IMR-90 (cell line): Measurements from ENCODE around the gene RPP21. TPM values are rescaled to one million over a fixed set of nuclear protein-coding genes. Genes with fewer than 3 reads are reported as not detected.

Experiments used
- ATAC-seq: fragments of 200-7000 bp; cut with Tn5 transposase; 2 replicates; pipeline ENCODE4 v1.9.1; 2020; ENCODE audit warnings: low read depth, mild to moderate bottlenecking, moderate library complexity
- BruUV-seq: library from RNA; stranded (reverse); fragments of 400-500 nt; replicated peaks from 2 replicates; lab custom pipeline; 2021; lab: Mats Ljungman, UMichigan
- CTCF ChIA-PET: fragments of 300-600 bp; formaldehyde crosslinking; extraction: SDS; loops from one replicate; lab custom pipeline; 2021; ENCODE audit warnings: antibody characterized with exemption; lab: Yijun Ruan, JAX
- POLR2A ChIA-PET: fragments of 300-600 bp; sonication (Branson Sonifier 250); formaldehyde crosslinking; loops from one replicate; lab custom pipeline; 2022; ENCODE audit warnings: antibody characterized with exemption; ENCODE audit not compliant: unreplicated experiment; lab: Charles Lee
- DNase-seq: peaks from one replicate; pipeline ENCODE4 v3.0.0; 2013
- H2AFZ ChIP-seq: replicated peaks from 2 replicates; pipeline ENCODE3; 2013; ENCODE audit warnings: low read length, mild to moderate bottlenecking; ENCODE audit not compliant: poor library complexity
- H2AK5ac ChIP-seq: 2 replicates; pipeline ENCODE4 v1.6.1; 2013; ENCODE audit warnings: low read depth, low read length, inconsistent platforms
- H2AK9ac ChIP-seq: replicated peaks from 2 replicates; pipeline ENCODE3; 2013; ENCODE audit warnings: mild to moderate bottlenecking, low read depth, low read length, moderate library complexity; ENCODE audit not compliant: poor library complexity
- H2BK120ac ChIP-seq: 2 replicates; pipeline ENCODE4 v1.6.1; 2013; ENCODE audit warnings: low read depth, low read length, inconsistent platforms
- H2BK15ac ChIP-seq: 3 replicates; pipeline ENCODE4 v1.6.1; 2013; ENCODE audit warnings: low read depth, low read length, inconsistent platforms
- H2BK20ac ChIP-seq: 2 replicates; pipeline ENCODE4 v1.6.1; 2013; ENCODE audit warnings: low read depth, mild to moderate bottlenecking, inconsistent platforms, low read length, moderate library complexity
- H2BK5ac ChIP-seq: 2 replicates; pipeline ENCODE4 v1.6.1; 2013; ENCODE audit warnings: mild to moderate bottlenecking, low read depth, low read length, inconsistent platforms; ENCODE audit not compliant: poor library complexity, severe bottlenecking
- H3K14ac ChIP-seq: replicated peaks from 2 replicates; pipeline ENCODE4 v1.6.1; 2013; ENCODE audit warnings: low read depth, low read length, inconsistent platforms
- H3K18ac ChIP-seq: 2 replicates; pipeline ENCODE4 v1.6.1; 2013; ENCODE audit warnings: low read depth, low read length, control low read depth
- H3K23ac ChIP-seq: 2 replicates; pipeline ENCODE4 v1.6.1; 2013; ENCODE audit warnings: low read depth, low read length, inconsistent platforms
- H3K27ac ChIP-seq: 2 replicates; pipeline ENCODE4 v1.5.1; 2013; ENCODE audit warnings: mild to moderate bottlenecking, control low read depth, low read length; ENCODE audit not compliant: insufficient read depth
- H3K27me3 ChIP-seq: 2 replicates; pipeline ENCODE4 v1.6.1; 2013; ENCODE audit warnings: low read length; ENCODE audit not compliant: control insufficient read depth, insufficient read depth
- H3K36me3 ChIP-seq: 2 replicates; pipeline ENCODE4 v1.6.1; 2013; ENCODE audit warnings: low read length, mixed read lengths; ENCODE audit not compliant: control insufficient read depth, insufficient read depth
- H3K4ac ChIP-seq: 2 replicates; pipeline ENCODE4 v1.6.1; 2013; ENCODE audit warnings: low read depth, low read length, inconsistent platforms
- H3K4me1 ChIP-seq: 2 replicates; pipeline ENCODE4 v1.6.1; 2013; ENCODE audit warnings: low read length, mixed read lengths; ENCODE audit not compliant: control insufficient read depth, insufficient read depth
- H3K4me2 ChIP-seq: 2 replicates; pipeline ENCODE4 v1.6.1; 2013; ENCODE audit warnings: low read depth, mild to moderate bottlenecking, control low read depth, low read length, moderate library complexity
- H3K4me3 ChIP-seq: 2 replicates; pipeline ENCODE4 v1.5.1; 2013; ENCODE audit warnings: low read depth, mild to moderate bottlenecking, control low read depth, low read length, moderate library complexity; ENCODE audit not compliant: insufficient read depth
- H3K56ac ChIP-seq: 2 replicates; pipeline ENCODE4 v1.6.1; 2013; ENCODE audit warnings: low read length, inconsistent platforms; ENCODE audit not compliant: insufficient read depth; ENCODE audit errors: extremely low read depth
- H3K79me1 ChIP-seq, 2 experiments: 2 replicates each; pipeline ENCODE4 v1.6.1; 2013; ENCODE audit warnings: low read length in 2 of 2, inconsistent platforms in 1 of 2, low read depth in 1 of 2
- H3K9ac ChIP-seq: 2 replicates; pipeline ENCODE4 v1.6.1; 2013; ENCODE audit warnings: low read depth, low read length, control low read depth
- H3K9me1 ChIP-seq: 2 replicates; pipeline ENCODE4 v1.6.1; 2013; ENCODE audit warnings: low read length, inconsistent platforms; ENCODE audit not compliant: insufficient read depth
- H3K9me3 ChIP-seq: 2 replicates; pipeline ENCODE4 v1.6.1; 2013; ENCODE audit warnings: low read length; ENCODE audit not compliant: control insufficient read depth, insufficient read depth
- H4K20me1 ChIP-seq: 2 replicates; pipeline ENCODE4 v1.6.1; 2013; ENCODE audit warnings: low read length, inconsistent platforms; ENCODE audit not compliant: insufficient read depth
- H4K5ac ChIP-seq: 2 replicates; pipeline ENCODE4 v1.6.1; 2013; ENCODE audit warnings: mild to moderate bottlenecking, low read depth, low read length, control low read depth
- H4K8ac ChIP-seq, 2 experiments: 2 replicates each; pipeline ENCODE4 v1.6.1; 2013; ENCODE audit warnings: low read depth in 2 of 2, low read length in 2 of 2, control low read depth in 1 of 2, inconsistent platforms in 1 of 2
- H4K91ac ChIP-seq: 2 replicates; pipeline ENCODE4 v1.6.1; 2013; ENCODE audit warnings: low read depth, low read length, inconsistent platforms; ENCODE audit not compliant: insufficient read depth
- CHD1 ChIP-seq: IDR thresholded peaks from 2 replicates; pipeline ENCODE4 v1.6.1; 2012; ENCODE audit warnings: low read depth, low read length, improper control_type of control experiment
- WGBS, 2 experiments: methylation state at CpG; one replicate each; pipeline versions ENCODE4 v1.1.5 to v1.1.7; 2013; ENCODE audit warnings: missing lambda C conversion rate in 2 of 2; ENCODE audit not compliant: insufficient read length in 1 of 2; ENCODE audit errors: extremely low coverage in 2 of 2; 5-methylcytosine and 5-hydroxymethylcytosine counted together
- dilution Hi-C: fragments of 300-500 bp; cut with HindIII; formaldehyde crosslinking; loops from one replicate; pipeline ENCODE4 v1.14.3; 2018; ENCODE audit warnings: low sequenced_read_pairs; ENCODE audit not compliant: unreplicated experiment
- in situ Hi-C: fragments of 300-500 bp; cut with MboI; formaldehyde crosslinking; loops from 3 replicates; pipeline ENCODE4 v1.14.3; 2019; ENCODE audit warnings: low sequenced_read_pairs, inconsistent platforms, mixed read lengths
- intact Hi-C: fragments of 100-400 bp; cut with micrococcal nuclease; formaldehyde crosslinking; loops from 2 replicates; pipeline ENCODE4 v1.10.0; 2022
- polyA plus RNA-seq, 3 experiments: library from polyadenylated mRNA; depleted of rRNA; stranded (reverse); fragments of >200 nt; gene quantifications; 2 replicates each; pipeline ENCODE4 v1.2.3, GENCODE V29; 2012; ENCODE audit warnings: low replicate concordance in 1 of 3
- total RNA-seq: library from RNA; depleted of rRNA; stranded (reverse); fragments of >200 nt; gene quantifications from 2 replicates; pipeline ENCODE4 v1.2.3, GENCODE V29; 2012
- TF ChIP-seq, protein P1 (sequence below): fragments of 150-350 bp; IDR thresholded peaks from 2 replicates; pipeline ENCODE4 v1.6.1; 2017; ENCODE audit warnings: mild to moderate bottlenecking, antibody characterized with exemption, low read length, low read depth

The RPP21 gene
- total and polyA plus RNA-seq, 2 of the 4 experiments (the other 2 are of a cell fraction), result 28.9 to 79.1 TPM

DNA sequence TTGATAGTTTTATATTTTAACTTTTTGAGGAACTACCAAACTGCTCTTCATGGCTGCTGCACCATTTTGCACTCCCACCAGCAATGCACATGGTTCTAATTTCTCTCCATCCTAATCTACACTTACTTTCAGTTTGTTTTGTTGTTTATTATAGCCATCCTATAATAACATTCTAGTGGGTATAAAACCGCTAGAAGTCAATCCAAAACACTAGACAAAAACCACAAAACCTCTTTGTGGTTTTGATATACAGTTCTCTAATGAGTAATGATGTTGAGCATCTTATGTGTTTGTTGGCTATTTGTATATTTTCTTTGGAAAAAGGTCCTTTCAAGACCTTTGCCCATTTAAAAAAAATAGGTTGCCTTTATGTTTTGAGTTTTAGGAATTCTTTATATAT lies 5.6 kb downstream of the RPP21 start:
- no peaks in the 10 kb centered on the region; the same call in 1 of the 2 replicates for H3K9me1 ChIP-seq
- no CpG with 5 or more reads among the region's 1 CpG for WGBS, 2 experiments
- in situ Hi-C loops, result no loop called here
- ChIA-PET POLR2A (no interaction called here), CTCF (no interaction called here)
- H4K91ac ChIP-seq, result no peak overlapping the region
- H3K18ac ChIP-seq, result no peak overlapping the region
- no peak overlapping the region for H4K8ac ChIP-seq
- H2BK5ac ChIP-seq, result no peak overlapping the region
- H3K9me3 ChIP-seq, result no peaks in the 10 kb centered on the region
- DNase-seq (no peak), ATAC-seq (no peak)
- dilution Hi-C loops, result no loop called here
- TF ChIP-seq, protein P1, sequence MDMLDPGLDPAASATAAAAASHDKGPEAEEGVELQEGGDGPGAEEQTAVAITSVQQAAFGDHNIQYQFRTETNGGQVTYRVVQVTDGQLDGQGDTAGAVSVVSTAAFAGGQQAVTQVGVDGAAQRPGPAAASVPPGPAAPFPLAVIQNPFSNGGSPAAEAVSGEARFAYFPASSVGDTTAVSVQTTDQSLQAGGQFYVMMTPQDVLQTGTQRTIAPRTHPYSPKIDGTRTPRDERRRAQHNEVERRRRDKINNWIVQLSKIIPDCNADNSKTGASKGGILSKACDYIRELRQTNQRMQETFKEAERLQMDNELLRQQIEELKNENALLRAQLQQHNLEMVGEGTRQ, result no peak
- TF ChIP-seq CHD1, result no peak
- H3K9ac ChIP-seq, result no peak overlapping the region
- no peak overlapping the region for H2BK20ac ChIP-seq
- no peak overlapping the region for H2AK9ac ChIP-seq
- H4K5ac ChIP-seq, result no peak overlapping the region
- no peak overlapping the region for H3K14ac ChIP-seq
- no peak overlapping the region for H3K23ac ChIP-seq
- peaks cover 18% of the 10 kb centered on the region for H3K27me3 ChIP-seq
- intact Hi-C loops, result no loop called here
- H2BK15ac ChIP-seq, result no peak overlapping the region
- H3K27ac ChIP-seq, result no peak overlapping the region
- no peak overlapping the region for H3K56ac ChIP-seq
- H3K36me3 ChIP-seq, result peaks cover 8% of the 10 kb centered on the region
- H2AK5ac ChIP-seq, result no peak overlapping the region
- H3K4me1 ChIP-seq, result no peaks in the 10 kb centered on the region
- H2BK120ac ChIP-seq, result no peak overlapping the region
- no peak overlapping the region for H3K4ac ChIP-seq
- H4K20me1 ChIP-seq, result no peaks in the 10 kb centered on the region
- no peak overlapping the region for H2AFZ ChIP-seq
- peaks cover 6 to 9% of the 10 kb centered on the region in 2 experiments; a peak in 3 of 4 replicates for H3K79me1 ChIP-seq
- no TSS peak for BruUV-seq
- H3K4me2 ChIP-seq, result no peak overlapping the region
- no peak overlapping the region for H3K4me3 ChIP-seq
